Forelimb muscle (tissue), 1 donor: Measurements from ENCODE around the gene KRTAP4-12. TPM values are rescaled to one million over a fixed set of nuclear protein-coding genes. Genes with fewer than 3 reads are reported as not detected.
"Not testable (repeated sequence)": the region's sequence is repeated elsewhere in the genome, so short reads cannot be mapped to it uniquely, and the experiment has no call there.

Experiments
- DNase-seq: peaks from one replicate; pipeline ENCODE4 v3.0.0-alpha.2; 2013; ENCODE audit warnings: low read depth
- polyA plus RNA-seq: library from polyadenylated mRNA; unstranded; fragments of 120-200 nt; gene quantifications from one replicate; pipeline ENCODE4 v1.2.1, GENCODE V29; 2013; ENCODE audit not compliant: insufficient read length

The KRTAP4-12 gene
- not detected for polyA plus RNA-seq

GRCh38 chr17:41123991-41124371 is at the start of gene KRTAP4-12:
TSS of gene KRTAP4-12 (minus strand) at chr17:41124182. CDS start at chr17:41124122, 60 bp downstream.
- DNase-seq = not testable (repeated sequence)

- no peak for DNase-seq
Observed at GRCh38 chr17:41171886-41172285, 47.9 kb upstream of the KRTAP4-12 start.

GRCh38 chr17:41168121-41168520 is 44.1 kb upstream of the KRTAP4-12 start, which contains the start of gene KRTAP4-3:
TSS of gene KRTAP4-3 (minus strand) at chr17:41168221. CDS start at chr17:41168172, 49 bp downstream.
- no peak for DNase-seq

- DNase-seq = no peak
Observed at GRCh38 chr17:41167561-41167960, 43.6 kb upstream of the KRTAP4-12 start.

- no peak for DNase-seq
Observed at GRCh38 chr17:41163828-41164227, 39.8 kb upstream of the KRTAP4-12 start.

GRCh38 chr17:41160648-41161047 is 36.7 kb upstream of the KRTAP4-12 start, which contains the start of gene KRTAP4-4:
TSS of gene KRTAP4-4 (minus strand) at chr17:41160748. CDS start at chr17:41160691, 57 bp downstream.
- no peak for DNase-seq

GRCh38 chr17:41160190-41160589 is 36.2 kb upstream of the KRTAP4-12 start:
- not testable (repeated sequence) for DNase-seq

- DNase-seq = no peak
Observed at GRCh38 chr17:41153856-41154255, 29.9 kb upstream of the KRTAP4-12 start.

GRCh38 chr17:41151525-41151924 is 27.5 kb upstream of the KRTAP4-12 start:
- no peak for DNase-seq

- DNase-seq = no peak
Observed at GRCh38 chr17:41150026-41150425, 26.0 kb upstream of the KRTAP4-12 start.

- no peak for DNase-seq
Observed at GRCh38 chr17:41149652-41149985, 25.6 kb upstream of the KRTAP4-12 start, which contains the start of gene KRTAP4-5. TSS of gene KRTAP4-5 (minus strand) at chr17:41149825. CDS start at chr17:41149767, 58 bp downstream.

GRCh38 chr17:41148971-41149651 is 25.1 kb upstream of the KRTAP4-12 start:
- DNase-seq = not testable (repeated sequence)

GRCh38 chr17:41147531-41148204 is 23.7 kb upstream of the KRTAP4-12 start:
- DNase-seq = no peak

- no peak for DNase-seq
Observed at GRCh38 chr17:41145261-41145660, 21.3 kb upstream of the KRTAP4-12 start.

- no peak for DNase-seq
Observed at GRCh38 chr17:41144846-41145245, 20.9 kb upstream of the KRTAP4-12 start.

- no peak for DNase-seq
Observed at GRCh38 chr17:41141361-41141760, 17.4 kb upstream of the KRTAP4-12 start.

GRCh38 chr17:41140360-41141131 is 16.6 kb upstream of the KRTAP4-12 start, which contains the start of gene KRTAP4-6:
TSS of gene KRTAP4-6 (minus strand) at chr17:41140544. CDS start at chr17:41140487, 57 bp downstream.
- DNase-seq = no peak

- not testable (repeated sequence) for DNase-seq
Observed at GRCh38 chr17:41139865-41140264, 15.9 kb upstream of the KRTAP4-12 start.

- DNase-seq = no peak
Observed at GRCh38 chr17:41133880-41134735, 10.1 kb upstream of the KRTAP4-12 start.

- no peak for DNase-seq
Observed at GRCh38 chr17:41131979-41132378, 8.0 kb upstream of the KRTAP4-12 start.

GRCh38 chr17:41127371-41127770 is 3.4 kb upstream of the KRTAP4-12 start:
- no peak for DNase-seq
